HL-60 (cell line): Measurements from ENCODE around the gene ROS1.

Source experiments
- DNase-seq, 2 experiments: peaks; one replicate each; pipeline ENCODE4 v3.0.0-alpha.2; 2010 to 2020; ENCODE audit warnings: low read depth in 1 of 2, low spot score in 1 of 2
- H3K27ac ChIP-seq: fragments of 250-450 bp; sonication (Bioruptor Pico); replicated peaks from 2 replicates; pipeline ENCODE4 v1.5.1; 2020; ENCODE audit warnings: mild to moderate bottlenecking, moderate library complexity
- H3K27me3 ChIP-seq: fragments of 250-450 bp; sonication (Bioruptor Pico); 2 replicates; pipeline ENCODE4 v1.5.1; 2021; ENCODE audit warnings: mild to moderate bottlenecking, moderate library complexity; ENCODE audit not compliant: insufficient read depth, poor library complexity, severe bottlenecking
- H3K4me3 ChIP-seq: replicated peaks from 2 replicates; pipeline ENCODE4 v1.5.1; 2011; ENCODE audit warnings: mild to moderate bottlenecking, control low read depth, low read length; ENCODE audit not compliant: insufficient read depth
- GABPA ChIP-seq: IDR thresholded peaks from 2 replicates; pipeline ENCODE4 v1.6.1; 2012; ENCODE audit warnings: low read depth
- POLR2AphosphoS5 ChIP-seq: IDR thresholded peaks from 2 replicates; pipeline ENCODE4 v1.6.1; 2012; ENCODE audit warnings: low read depth
- SPI1 ChIP-seq: IDR thresholded peaks from 2 replicates; pipeline ENCODE4 v1.6.1; 2012; ENCODE audit warnings: low read depth, mild to moderate bottlenecking, borderline replicate concordance
- TF ChIP-seq, protein P1 (sequence below): IDR thresholded peaks from one replicate; pipeline ENCODE4 v1.5.1; 2011; ENCODE audit warnings: low read length, control low read depth, inconsistent platforms; ENCODE audit not compliant: insufficient read depth
- TF ChIP-seq, protein P2 (sequence below): IDR thresholded peaks from 2 replicates; pipeline ENCODE4 v1.6.1; 2012; ENCODE audit warnings: low read depth; ENCODE audit not compliant: insufficient replicate concordance

ROS1 gene

DNA sequence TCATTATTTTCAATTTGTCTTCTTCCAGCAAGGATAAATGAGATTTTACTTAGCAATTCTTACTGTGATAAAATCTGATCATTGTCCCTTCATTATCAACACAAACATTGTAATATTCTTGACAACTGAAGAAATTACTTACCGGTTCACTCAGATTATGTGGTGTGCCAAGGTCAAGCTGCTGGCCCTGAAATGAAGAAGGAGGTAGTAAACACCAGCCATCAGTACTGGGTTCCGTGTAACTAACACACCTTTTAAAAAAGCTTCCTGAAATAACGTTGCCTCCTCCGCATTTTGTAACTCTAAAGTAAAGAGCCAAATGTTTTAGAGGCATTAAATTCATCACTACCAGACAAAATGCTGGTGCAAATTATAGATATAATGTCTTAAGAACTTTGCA, 7.4 kb downstream of the ROS1 start:
- TF ChIP-seq, protein P1, sequence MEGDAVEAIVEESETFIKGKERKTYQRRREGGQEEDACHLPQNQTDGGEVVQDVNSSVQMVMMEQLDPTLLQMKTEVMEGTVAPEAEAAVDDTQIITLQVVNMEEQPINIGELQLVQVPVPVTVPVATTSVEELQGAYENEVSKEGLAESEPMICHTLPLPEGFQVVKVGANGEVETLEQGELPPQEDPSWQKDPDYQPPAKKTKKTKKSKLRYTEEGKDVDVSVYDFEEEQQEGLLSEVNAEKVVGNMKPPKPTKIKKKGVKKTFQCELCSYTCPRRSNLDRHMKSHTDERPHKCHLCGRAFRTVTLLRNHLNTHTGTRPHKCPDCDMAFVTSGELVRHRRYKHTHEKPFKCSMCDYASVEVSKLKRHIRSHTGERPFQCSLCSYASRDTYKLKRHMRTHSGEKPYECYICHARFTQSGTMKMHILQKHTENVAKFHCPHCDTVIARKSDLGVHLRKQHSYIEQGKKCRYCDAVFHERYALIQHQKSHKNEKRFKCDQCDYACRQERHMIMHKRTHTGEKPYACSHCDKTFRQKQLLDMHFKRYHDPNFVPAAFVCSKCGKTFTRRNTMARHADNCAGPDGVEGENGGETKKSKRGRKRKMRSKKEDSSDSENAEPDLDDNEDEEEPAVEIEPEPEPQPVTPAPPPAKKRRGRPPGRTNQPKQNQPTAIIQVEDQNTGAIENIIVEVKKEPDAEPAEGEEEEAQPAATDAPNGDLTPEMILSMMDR: no peak
- TF ChIP-seq SPI1 (no peak), POLR2AphosphoS5 (no peak), GABPA (no peak)
- TF ChIP-seq, protein P2, sequence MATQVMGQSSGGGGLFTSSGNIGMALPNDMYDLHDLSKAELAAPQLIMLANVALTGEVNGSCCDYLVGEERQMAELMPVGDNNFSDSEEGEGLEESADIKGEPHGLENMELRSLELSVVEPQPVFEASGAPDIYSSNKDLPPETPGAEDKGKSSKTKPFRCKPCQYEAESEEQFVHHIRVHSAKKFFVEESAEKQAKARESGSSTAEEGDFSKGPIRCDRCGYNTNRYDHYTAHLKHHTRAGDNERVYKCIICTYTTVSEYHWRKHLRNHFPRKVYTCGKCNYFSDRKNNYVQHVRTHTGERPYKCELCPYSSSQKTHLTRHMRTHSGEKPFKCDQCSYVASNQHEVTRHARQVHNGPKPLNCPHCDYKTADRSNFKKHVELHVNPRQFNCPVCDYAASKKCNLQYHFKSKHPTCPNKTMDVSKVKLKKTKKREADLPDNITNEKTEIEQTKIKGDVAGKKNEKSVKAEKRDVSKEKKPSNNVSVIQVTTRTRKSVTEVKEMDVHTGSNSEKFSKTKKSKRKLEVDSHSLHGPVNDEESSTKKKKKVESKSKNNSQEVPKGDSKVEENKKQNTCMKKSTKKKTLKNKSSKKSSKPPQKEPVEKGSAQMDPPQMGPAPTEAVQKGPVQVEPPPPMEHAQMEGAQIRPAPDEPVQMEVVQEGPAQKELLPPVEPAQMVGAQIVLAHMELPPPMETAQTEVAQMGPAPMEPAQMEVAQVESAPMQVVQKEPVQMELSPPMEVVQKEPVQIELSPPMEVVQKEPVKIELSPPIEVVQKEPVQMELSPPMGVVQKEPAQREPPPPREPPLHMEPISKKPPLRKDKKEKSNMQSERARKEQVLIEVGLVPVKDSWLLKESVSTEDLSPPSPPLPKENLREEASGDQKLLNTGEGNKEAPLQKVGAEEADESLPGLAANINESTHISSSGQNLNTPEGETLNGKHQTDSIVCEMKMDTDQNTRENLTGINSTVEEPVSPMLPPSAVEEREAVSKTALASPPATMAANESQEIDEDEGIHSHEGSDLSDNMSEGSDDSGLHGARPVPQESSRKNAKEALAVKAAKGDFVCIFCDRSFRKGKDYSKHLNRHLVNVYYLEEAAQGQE: no peak

DNA sequence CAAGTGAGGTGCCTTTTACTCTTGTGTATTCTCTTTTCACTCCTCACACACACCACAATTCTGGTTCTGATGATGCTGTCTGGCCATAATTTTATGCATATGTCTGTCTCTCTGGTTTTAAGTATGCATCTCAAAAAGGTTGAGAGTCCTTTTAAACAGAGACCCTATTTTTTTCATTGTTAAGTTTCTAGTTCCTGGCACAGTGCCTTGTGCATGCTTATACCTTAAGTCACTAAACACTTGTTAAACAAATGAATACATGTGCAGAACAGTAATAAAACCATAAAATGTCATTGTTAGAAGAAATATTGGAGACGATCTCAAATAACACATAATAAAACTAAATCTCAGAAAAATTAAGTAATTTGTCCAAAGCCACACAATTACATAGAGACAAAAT, 7.9 kb downstream of the ROS1 start:
- H3K27ac ChIP-seq: no peak overlapping the region
- H3K27me3 ChIP-seq: peaks cover 3% of the 10 kb centered on the region
- no peak for DNase-seq
- no peak overlapping the region for H3K4me3 ChIP-seq
- no peak for TF ChIP-seq GABPA
- no peak for TF ChIP-seq SPI1
- TF ChIP-seq, protein P2: no peak
- no peak for TF ChIP-seq POLR2AphosphoS5
- TF ChIP-seq, protein P1: no peak

More for the DNA sequence above, 7.4 kb downstream of the ROS1 start:
- DNase-seq: no peak
- Histone ChIP-seq H3K27ac (no peak overlapping the region), H3K4me3 (no peak overlapping the region), H3K27me3 (peaks cover 3% of the 10 kb centered on the region)

DNA sequence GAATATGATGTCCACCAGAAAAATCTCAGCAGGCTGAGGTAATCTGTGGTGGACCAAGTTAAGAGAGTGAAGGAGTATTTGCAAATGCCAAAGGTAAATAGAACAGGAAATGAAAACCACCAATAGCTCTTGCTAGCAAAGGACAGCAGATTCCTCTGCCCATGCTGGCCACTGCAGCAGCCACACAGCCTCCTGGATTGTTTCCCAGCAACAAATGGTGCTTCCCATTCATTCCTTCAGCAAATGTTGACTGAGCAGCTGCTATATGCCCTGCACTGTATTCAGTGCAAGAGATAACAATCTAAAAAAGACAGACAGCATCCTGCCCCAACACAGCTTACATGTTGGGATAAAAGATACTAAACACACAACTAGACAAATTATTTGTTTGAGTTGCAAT, 11.0 kb downstream of the ROS1 start:
- Histone ChIP-seq H3K4me3 (no peak overlapping the region), H3K27ac (no peak overlapping the region), H3K27me3 (peaks cover 3% of the 10 kb centered on the region)
- TF ChIP-seq, protein P2: no peak
- TF ChIP-seq, protein P1: no peak
- TF ChIP-seq POLR2AphosphoS5 (no peak), SPI1 (no peak), GABPA (no peak)
- no peak for DNase-seq
